Myocyte (in vitro differentiated cells): Measurements from ENCODE around the gene CORIN. TPM values are rescaled to one million over a fixed set of nuclear protein-coding genes. Genes with fewer than 3 reads are reported as not detected.

ENCODE experiments used
- DNase-seq: peaks from one replicate; pipeline ENCODE4 v3.0.0-alpha.2; 2012; ENCODE audit warnings: low read depth
- total RNA-seq: library from RNA; depleted of rRNA; stranded (reverse); fragments of >200 nt; gene quantifications from 2 replicates; pipeline ENCODE4 v1.2.3, GENCODE V29; 2014

CORIN gene
- total RNA-seq, 1 donor from 2014 or later, result 1.5 TPM

GRCh38 chr4:47647544-47647943 lies 190.3 kb downstream of the CORIN start:
- no peak for DNase-seq

- DNase-seq, result no peak
Measured at GRCh38 chr4:47647029-47647428, 190.8 kb downstream of the CORIN start.

GRCh38 chr4:47646372-47646771 lies 191.5 kb downstream of the CORIN start:
- DNase-seq, result no peak

- peak; percentile 38 for DNase-seq
Measured at GRCh38 chr4:47643845-47644244, 194.0 kb downstream of the CORIN start.

GRCh38 chr4:47642985-47643760 lies 194.7 kb downstream of the CORIN start:
- DNase-seq, result peak; percentile 97

- peak; percentile 43 for DNase-seq
Measured at GRCh38 chr4:47642191-47642830, 195.6 kb downstream of the CORIN start.

GRCh38 chr4:47641755-47642154 lies 196.1 kb downstream of the CORIN start:
- peak; percentile 80 for DNase-seq

- DNase-seq, result peak; percentile 19
Measured at GRCh38 chr4:47640911-47641310, 197.0 kb downstream of the CORIN start.

GRCh38 chr4:47639531-47639930 lies 198.3 kb downstream of the CORIN start:
- DNase-seq, result peak; percentile 93

- no peak for DNase-seq
Measured at GRCh38 chr4:47631161-47631560, 206.7 kb downstream of the CORIN start.

- DNase-seq, result peak; percentile 44
Measured at GRCh38 chr4:47624031-47624441, 213.8 kb downstream of the CORIN start.

GRCh38 chr4:47621181-47621580 lies 216.7 kb downstream of the CORIN start:
- DNase-seq, result no peak

- DNase-seq, result no peak
Measured at GRCh38 chr4:47619691-47620090, 218.2 kb downstream of the CORIN start.

- no peak for DNase-seq
Measured at GRCh38 chr4:47617607-47618006, 220.3 kb downstream of the CORIN start.

- no peak for DNase-seq
Measured at GRCh38 chr4:47615385-47615784, 222.5 kb downstream of the CORIN start.

GRCh38 chr4:47612116-47613023 lies 225.5 kb downstream of the CORIN start:
- no peak for DNase-seq

GRCh38 chr4:47606482-47606881 lies 231.4 kb downstream of the CORIN start:
- no peak for DNase-seq

GRCh38 chr4:47598896-47599295 lies 239.0 kb downstream of the CORIN start:
- peak; percentile 32 for DNase-seq

GRCh38 chr4:47598320-47598719 lies 239.5 kb downstream of the CORIN start:
- DNase-seq, result peak; percentile 23

GRCh38 chr4:47597696-47598095 lies 240.2 kb downstream of the CORIN start:
- no peak for DNase-seq

- DNase-seq, result no peak
Measured at GRCh38 chr4:47590325-47590724, 247.5 kb downstream of the CORIN start.

GRCh38 chr4:47579235-47579634 lies 258.6 kb downstream of the CORIN start:
- DNase-seq, result no peak
